NCI-H510A (cell line): ENCODE data around the gene ECE1.
"Not testable (repeated sequence)": the region's sequence is repeated elsewhere in the genome, so short reads cannot be mapped to it uniquely, and the experiment has no call there.

Experiments
- DNase-seq: peaks from one replicate; lab custom pipeline; 2025; lab: John Stamatoyannopoulos, UW

The ECE1 gene

GRCh38 chr1:21251773-21252471 is 38.3 kb downstream of the ECE1 start:
- peak; percentile 53 for DNase-seq

GRCh38 chr1:21249940-21250493 is 40.2 kb downstream of the ECE1 start:
- DNase-seq, result no peak

DNA sequence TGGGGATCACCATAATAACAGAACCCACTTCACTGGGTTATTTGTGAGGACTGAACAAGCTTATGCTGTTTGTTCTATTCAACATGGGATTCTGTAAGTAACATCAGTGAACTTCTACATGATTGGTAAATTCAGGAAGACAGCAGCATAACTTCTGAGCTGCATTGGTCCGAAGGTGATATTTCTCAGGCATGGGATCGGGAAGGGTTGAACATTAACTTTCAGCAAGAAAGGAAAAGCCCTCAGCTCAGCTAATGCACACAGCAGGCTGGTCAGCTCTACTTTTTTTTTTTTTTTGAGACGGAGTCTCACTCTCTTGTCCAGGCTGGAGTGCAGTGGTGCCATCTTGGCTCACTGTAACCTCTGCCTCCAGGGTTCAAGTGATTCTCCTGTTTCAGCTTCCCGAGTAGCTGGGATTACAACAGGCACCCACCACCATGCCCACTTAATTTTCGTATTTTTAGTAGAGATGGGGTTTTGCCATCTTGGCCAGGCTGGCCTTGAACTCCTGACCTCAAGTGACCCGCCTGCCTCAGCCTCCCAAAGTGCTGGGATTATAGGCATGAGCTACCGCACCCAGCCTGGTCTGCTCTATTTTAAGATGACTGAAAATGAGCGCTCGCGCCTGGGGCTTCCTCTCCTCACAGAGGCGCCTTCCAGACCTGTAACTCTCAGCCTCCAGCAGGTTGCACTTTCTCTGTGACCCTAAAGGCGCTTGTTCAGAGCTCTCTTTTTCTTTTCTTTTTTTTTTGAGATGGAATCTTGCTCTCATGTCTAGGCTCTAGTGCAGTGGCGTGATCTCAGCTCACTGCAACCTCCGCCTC is 42.2 kb downstream of the ECE1 start:
- DNase-seq, result no peak

DNA sequence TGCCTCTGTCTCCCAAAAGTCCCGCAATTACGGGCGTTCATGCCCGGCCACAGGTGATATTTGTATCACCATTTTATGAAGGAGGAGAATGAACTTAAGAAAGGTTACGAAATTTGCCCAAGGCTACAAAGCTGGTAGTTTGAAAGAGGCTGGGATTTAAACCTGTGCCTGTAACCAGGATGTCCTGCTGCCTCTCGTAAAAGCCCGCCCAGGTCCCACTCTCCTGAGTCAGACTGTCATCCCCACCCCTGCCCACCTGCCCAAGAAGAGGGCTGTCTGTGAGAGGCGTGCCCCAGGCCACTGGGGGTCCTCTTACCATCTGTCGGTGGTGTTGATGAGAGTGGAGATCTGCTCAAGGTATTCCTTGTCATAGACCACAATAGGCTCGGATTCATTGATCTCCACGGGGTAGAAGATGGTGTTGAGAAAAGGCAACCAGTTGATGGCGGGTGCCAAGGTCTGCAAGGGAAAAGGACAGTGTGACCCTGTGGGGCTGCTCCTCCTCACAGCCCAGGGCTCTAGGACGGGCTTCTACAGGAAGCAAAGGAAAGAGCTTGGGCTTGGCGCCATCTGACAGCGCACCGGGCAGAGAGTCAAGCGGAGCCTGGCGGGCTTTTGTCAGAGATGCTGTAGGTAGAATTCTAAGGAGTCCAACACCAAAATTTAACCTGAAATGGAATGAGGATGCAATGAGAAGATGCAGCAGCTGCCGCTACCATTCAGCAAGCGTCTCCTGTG is 43.2 kb downstream of the ECE1 start:
- no peak for DNase-seq

- no peak for DNase-seq
These were observed 44.5 kb downstream of the ECE1 start for GRCh38 chr1:21245688-21246229.

- no peak for DNase-seq
These were observed 45.1 kb downstream of the ECE1 start for GRCh38 chr1:21244986-21245687.

- DNase-seq, result no peak
These were observed 46.1 kb downstream of the ECE1 start for GRCh38 chr1:21244154-21244553.

- DNase-seq, result no peak
These were observed 47.4 kb downstream of the ECE1 start for GRCh38 chr1:21242846-21243245.

GRCh38 chr1:21241771-21242581 is 48.3 kb downstream of the ECE1 start:
- no peak for DNase-seq

- DNase-seq, result no peak
These were observed 49.6 kb downstream of the ECE1 start for GRCh38 chr1:21240706-21241105.

- DNase-seq, result no peak
These were observed 51.0 kb downstream of the ECE1 start for GRCh38 chr1:21239221-21239620.

DNA sequence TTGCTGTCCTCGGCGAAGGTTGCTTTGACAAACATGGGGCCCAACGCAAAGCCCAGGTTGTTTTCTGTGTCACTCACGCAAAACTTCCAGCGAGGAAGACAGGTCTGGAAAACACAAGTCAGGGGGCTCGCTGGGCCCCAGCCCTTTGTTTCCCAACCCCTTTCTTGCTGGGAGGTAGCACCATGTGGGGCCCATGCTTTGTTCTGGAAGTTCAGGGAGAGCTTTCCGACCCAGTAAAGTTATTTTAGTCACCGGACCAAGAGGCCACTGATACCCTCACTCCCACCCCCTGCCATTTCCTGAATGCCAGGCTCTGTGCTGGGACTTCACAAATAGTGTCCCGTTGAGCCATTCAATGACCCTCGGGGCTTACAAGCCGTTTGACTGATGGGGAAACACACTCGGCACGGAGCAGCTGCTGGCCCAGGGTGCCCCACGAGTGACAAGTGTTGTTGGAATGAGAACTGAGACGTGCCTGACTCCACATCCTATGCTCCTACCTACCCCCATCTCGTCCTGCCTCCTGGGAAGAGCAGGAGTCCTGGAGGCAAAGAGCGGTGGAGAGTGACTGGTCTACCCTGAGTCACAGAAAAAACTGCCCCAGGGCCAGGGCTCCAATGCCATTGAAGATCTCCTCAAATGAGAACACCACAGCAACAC is 52.0 kb downstream of the ECE1 start:
- no peak for DNase-seq

DNA sequence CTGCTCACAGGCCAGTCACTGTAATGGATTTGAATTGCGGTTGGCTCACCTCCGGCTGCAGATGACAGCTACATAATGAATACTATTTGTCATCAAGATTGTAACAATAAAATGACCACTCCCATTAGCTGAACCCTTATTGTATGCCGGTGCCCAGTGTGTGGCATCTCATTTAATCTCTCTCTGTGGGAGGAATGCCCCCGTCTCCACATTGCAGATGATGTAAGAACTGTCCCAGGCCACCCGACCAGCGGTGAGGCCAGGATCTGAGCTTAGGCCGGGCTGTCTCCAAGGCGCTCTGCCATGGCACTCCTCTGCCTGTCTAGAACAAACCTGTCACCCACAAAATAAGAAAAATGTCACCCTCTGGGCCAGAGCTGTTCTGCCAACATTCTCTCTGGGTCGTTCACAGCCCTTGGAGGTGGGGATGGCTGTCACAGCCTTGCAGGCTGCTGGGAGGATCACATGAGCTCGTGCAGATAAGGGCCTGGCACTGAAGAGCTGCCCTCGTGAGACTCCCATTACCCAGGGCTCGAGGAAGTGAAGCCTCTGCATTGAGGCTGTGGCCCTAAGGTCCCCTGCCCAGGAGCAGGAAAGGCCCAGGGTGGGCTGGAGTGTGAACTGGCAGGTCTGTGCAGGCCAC is 52.7 kb downstream of the ECE1 start:
- no peak for DNase-seq

DNA sequence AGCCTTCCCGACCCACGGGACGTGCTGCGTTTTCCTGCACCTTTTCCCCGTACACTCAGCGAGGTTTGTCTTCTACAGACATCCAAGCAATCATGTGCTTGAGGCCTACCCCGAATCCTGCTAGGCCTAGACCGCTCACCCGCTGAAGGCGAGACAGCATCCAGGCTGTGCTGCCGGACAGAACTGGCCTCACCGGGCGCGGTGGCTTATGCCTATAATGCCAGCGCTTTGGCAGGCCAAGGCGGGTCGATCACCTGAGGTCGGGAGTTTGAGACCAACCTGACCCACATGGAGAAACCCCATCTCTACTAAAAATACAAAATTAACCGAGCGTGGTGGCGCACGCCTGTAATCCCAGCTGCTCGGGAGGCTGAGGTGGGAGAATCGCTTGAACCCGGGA is 54.1 kb downstream of the ECE1 start:
- no peak for DNase-seq

- DNase-seq, result no peak
These were observed 55.5 kb downstream of the ECE1 start for GRCh38 chr1:21234779-21235178.

DNA sequence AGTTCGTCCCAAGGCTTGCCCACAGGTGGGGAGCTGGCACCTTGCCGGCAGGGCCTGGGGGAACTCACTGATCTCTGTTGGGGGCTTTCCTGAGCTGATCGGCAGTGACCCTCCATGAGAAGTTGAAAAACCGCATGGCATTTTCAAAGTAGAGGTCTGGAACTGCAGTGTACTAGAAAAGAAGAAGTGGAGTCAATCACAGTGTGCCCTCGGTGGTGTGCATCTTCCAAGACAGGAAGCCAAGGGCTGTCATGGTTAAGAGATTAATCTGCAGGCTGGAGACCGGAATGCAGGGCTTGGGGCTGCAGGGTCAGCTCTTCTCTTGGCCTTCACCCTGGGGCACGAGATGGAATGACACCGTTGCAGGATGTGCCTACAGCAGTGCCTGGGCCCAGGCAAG is 56.8 kb downstream of the ECE1 start:
- no peak for DNase-seq

DNA sequence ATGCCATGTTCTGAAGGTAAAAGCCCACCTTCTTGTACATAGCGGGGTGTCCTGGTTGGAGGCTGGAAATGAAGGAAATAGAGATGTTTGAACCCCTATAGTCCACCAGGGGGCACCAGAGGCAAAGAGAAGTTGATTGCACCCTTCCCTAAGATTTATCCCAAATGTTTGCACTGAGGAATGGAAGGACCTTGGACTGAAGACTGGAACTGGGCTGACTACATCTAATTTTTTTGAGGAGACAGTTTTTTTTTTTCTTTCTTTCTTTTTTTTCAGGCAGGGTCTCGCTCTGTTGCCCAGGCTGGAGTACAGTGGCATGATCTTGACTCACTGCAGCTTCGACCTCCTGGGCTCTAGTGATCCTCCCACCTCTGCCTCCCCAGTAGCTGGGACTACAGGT is 58.2 kb downstream of the ECE1 start:
- no peak for DNase-seq

- DNase-seq, result no peak
These were observed 60.8 kb downstream of the ECE1 start for GRCh38 chr1:21229246-21230000.

DNA sequence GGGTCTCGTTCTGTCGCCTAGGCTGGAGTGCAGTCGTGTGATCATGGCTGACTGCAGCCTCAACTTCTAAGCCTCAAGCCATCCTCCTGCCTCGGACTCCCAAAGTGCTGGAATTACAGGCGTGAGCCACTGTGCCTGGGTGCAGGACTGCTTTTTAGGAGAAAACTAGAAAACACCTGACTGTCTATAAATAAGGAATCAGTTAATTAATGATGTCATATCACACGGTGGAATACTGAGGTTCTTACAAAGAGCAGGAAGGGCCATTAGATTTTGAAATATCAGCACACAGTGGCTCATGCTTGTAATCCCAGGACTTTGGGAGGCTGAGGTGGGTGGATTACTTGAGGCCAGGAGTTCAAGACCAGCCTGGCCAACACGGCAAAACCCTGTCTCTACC is 62.0 kb downstream of the ECE1 start:
- DNase-seq, result not testable (repeated sequence)
